ENCODE data around the gene BCS1L.

The BCS1L gene, protein sequence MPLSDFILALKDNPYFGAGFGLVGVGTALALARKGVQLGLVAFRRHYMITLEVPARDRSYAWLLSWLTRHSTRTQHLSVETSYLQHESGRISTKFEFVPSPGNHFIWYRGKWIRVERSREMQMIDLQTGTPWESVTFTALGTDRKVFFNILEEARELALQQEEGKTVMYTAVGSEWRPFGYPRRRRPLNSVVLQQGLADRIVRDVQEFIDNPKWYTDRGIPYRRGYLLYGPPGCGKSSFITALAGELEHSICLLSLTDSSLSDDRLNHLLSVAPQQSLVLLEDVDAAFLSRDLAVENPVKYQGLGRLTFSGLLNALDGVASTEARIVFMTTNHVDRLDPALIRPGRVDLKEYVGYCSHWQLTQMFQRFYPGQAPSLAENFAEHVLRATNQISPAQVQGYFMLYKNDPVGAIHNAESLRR

DNA sequence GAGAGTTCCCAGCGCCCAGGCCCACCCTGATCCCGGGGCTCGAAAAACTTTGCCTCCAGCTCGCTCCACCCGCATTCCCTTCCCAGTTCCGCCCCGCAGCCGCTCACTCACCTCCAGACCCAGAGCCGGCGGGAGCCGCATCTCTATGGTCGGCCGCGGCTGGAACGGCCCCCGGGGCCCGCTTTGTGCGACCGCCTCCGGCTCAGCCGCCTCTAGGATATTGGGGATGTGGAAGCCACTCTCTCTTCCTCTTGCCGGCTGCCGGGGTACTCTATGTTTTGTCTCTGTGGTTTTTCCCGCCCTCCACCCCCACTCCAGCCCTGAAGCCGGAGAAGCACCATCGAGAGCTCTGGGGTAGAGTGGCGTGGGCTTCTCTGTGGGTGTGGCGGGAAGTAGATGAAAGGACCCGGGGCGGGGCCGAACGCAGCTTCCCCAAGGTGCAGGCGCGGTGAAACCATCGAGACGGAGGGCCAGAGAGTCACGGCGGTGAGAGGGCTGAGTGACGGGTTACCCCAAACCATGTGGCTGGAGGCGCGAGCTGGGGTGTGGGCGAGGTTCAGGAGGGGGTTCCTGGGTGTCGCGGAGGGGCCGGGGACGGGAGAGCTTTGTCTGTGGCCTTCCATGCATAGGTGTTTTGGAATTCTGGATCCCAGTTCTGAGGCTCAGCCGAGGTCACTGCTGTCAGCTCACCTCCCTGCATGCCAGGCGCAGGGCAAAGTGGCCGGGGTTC is at the start of gene BCS1L, which contains the start of gene ZNF142:
BCS1L (plus strand) TSS at position 426 of the 730 bp plus-strand sequence. CDS start 1,305 bp downstream, outside the sequence.
ZNF142 (minus strand) TSS at position 366 of the 730 bp plus-strand sequence. CDS start 3,194 bp downstream, outside the sequence.
- TF ChIP-seq POLR2A (IDR thresholded peaks at IDR 0.05; ENCODE audit: low read length) = peak; percentile 78
- TF ChIP-seq GATA1 (IDR thresholded peaks at IDR 0.05; ENCODE audit: low read depth, low read length) = no peak
- peak; percentile 89 to 90 for DNase-seq

DNA sequence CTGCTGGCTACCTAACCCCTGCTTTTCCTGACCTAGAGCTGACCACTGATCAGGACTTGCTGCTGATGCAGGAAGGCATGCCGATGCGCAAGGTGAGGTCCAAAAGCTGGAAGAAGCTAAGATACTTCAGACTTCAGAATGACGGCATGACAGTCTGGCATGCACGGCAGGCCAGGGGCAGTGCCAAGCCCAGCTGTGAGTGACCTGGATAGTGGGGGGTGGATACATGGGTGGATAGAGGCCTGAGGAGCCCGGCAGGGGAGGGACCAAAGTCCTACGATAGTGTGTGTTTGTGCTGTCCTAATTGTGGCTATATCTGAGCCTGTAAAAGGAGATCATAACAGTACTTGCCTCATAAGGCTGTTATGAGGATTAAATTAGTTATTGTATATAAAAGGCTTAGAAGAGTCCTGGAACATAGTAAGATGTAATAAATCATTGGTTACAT is 43.6 kb upstream of the BCS1L start:
- DNase-seq = no peak
- TF ChIP-seq GATA1 (IDR thresholded peaks at IDR 0.05; ENCODE audit: low read depth, low read length) (no peak), POLR2A (IDR thresholded peaks at IDR 0.05; ENCODE audit: low read length) (no peak)

DNA sequence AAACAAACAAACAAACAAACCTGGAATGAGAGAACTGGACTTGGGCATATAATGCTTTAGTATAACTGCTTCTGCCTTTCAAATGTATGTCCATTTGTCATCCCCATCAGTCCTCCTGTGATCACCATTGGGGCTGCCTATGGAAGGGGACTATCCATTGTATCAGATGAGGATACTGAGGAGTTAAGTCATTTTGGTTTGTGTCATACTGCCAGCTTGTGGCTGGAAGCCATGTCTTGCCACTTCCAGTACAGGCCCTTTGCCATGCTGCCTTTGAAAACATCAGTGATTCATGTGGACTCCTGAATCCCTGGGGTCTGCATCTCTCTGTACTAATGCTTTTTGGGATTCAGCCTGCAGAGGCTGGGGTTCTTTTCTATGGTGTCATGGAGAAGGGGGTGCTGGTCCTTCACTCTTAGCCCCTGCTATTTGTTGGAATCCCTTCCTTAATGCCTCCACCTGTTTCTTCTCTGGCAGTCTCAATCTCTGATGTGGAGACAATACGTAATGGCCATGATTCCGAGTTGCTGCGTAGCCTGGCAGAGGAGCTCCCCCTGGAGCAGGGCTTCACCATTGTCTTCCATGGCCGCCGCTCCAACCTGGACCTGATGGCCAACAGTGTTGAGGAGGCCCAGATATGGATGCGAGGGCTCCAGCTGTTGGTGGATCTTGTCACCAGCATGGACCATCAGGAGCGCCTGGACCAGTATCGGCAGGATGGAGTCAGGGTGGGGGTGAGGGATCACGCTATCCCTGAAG is 41.2 kb upstream of the BCS1L start:
- no peak for DNase-seq
- TF ChIP-seq POLR2A (IDR thresholded peaks at IDR 0.05; ENCODE audit: low read length) (no peak), GATA1 (IDR thresholded peaks at IDR 0.05; ENCODE audit: low read depth, low read length) (no peak)

DNA sequence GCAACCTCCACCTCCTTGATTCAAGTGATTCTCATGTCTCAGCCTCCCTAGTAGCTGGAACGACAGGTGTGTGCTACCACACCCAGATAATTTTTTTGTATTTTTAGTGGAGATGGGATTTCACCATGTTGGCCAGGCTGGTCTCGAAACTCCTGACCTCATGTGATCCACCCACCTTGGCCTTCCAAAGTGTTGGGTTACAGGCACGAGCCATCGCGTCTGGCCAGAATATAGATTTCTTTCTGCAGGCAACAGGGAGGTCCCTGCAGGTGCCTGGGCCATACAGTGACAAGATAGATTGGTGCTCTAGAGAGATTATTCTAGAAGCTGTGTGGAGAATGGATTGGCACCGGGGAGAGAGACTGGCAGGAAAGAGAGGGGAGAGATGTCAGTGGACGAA is 38.5 kb upstream of the BCS1L start:
- DNase-seq = no peak
- TF ChIP-seq GATA1 (IDR thresholded peaks at IDR 0.05; ENCODE audit: low read depth, low read length) (no peak), POLR2A (IDR thresholded peaks at IDR 0.05; ENCODE audit: low read length) (no peak)

DNA sequence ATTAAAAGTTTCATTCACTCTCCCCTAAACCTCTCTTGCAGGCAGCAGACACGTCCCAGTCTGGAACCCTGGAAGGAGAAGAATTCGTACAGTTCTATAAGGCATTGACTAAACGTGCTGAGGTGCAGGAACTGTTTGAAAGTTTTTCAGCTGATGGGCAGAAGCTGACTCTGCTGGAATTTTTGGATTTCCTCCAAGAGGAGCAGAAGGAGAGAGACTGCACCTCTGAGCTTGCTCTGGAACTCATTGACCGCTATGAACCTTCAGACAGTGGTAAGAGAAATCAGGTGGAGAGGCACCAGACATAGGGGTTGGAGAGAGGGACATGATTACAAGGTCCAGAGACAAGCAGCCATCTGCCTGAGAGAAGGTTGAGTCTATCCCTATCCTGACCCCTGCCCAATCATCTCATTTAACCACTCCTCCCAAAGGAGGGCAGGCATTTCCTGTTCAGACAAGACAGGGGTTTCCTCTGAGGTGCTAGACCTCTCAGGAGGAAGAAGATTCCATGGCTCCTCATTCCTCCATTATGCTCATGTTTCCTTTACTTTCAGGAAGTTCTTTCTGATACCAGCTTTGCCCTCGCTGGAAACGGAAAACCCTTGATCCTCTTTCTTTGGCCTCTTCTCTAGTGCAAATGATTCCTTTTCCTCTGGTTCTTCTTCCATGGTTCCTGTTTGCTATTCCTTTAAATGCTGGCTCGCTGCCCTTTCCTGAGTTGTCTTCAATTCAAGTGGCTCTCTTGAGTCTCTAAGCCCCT is 36.7 kb upstream of the BCS1L start:
- no peak for TF ChIP-seq POLR2A (IDR thresholded peaks at IDR 0.05; ENCODE audit: low read length)
- TF ChIP-seq GATA1 (IDR thresholded peaks at IDR 0.05; ENCODE audit: low read depth, low read length) = no peak
- DNase-seq = no peak

DNA sequence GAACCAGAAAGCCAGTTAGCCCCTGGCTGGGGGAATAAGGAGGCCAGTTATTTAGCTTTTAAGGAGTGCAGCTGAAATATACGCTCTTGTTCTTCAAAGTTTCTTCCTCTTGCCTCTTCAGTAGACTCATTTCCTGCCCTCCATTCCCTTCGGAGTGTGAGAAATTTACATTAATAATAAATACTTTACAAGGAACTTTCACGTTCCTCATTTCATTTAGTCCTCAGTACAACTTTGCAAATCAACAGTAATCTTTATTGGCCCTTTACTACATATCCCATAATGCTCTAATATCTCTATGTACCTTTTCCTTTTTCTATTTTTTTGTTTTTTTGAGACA is 36.1 kb upstream of the BCS1L start:
- DNase-seq = no peak
- no peak for TF ChIP-seq POLR2A (IDR thresholded peaks at IDR 0.05; ENCODE audit: low read length)
- TF ChIP-seq GATA1 (IDR thresholded peaks at IDR 0.05; ENCODE audit: low read depth, low read length) = no peak

DNA sequence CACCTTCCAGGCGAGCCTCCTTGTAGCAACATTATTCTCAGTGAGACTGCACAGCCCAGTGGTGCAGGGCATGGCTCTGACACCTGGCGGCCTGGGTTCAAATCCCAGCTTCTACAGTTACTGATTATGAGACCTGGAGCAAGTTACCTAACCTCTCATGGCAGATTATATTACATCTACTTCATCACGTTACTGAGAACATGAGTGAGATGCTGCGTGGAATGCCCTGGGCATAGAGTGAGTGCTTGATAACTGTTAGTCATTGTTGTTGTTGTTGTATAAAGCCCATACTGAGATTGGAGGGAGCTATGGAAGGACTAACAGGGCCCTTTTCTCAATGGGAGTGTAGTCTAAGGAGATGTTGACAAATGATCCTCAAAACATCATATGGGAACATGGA is 33.1 kb upstream of the BCS1L start:
- DNase-seq = no peak
- TF ChIP-seq POLR2A (IDR thresholded peaks at IDR 0.05; ENCODE audit: low read length) = no peak
- TF ChIP-seq GATA1 (IDR thresholded peaks at IDR 0.05; ENCODE audit: low read depth, low read length) = no peak

DNA sequence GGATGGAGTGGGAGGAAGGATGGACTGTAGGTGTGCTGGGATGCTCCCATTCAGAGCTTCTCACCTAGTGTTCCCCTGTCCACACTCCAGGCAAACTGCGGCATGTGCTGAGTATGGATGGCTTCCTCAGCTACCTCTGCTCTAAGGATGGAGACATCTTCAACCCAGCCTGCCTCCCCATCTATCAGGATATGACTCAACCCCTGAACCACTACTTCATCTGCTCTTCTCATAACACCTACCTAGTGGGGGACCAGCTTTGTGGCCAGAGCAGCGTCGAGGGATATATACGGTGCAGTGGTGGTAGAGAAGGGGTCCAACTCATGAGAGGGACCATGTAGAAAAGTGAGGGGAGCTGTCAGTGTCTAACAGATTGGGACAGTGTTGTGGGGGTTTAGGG is 31.5 kb upstream of the BCS1L start:
- no peak for TF ChIP-seq GATA1 (IDR thresholded peaks at IDR 0.05; ENCODE audit: low read depth, low read length)
- TF ChIP-seq POLR2A (IDR thresholded peaks at IDR 0.05; ENCODE audit: low read length) = no peak
- DNase-seq = no peak

DNA sequence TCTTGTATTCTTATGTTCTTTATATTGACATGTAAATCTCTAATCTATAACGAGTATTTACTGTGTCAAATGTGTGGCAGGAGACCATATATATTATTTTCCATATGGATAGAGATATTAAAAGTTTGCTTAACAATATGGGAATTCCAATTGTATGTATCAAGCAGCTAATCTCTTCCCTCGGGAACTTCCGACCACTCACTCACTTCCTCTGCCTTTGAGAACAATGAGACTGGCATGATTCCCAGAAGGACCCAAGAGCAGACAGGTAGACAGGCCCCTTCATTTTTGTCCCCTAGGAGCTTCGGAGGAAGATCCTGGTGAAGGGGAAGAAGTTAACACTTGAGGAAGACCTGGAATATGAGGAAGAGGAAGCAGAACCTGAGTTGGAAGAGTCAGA is 27.6 kb upstream of the BCS1L start:
- no peak for DNase-seq

DNA sequence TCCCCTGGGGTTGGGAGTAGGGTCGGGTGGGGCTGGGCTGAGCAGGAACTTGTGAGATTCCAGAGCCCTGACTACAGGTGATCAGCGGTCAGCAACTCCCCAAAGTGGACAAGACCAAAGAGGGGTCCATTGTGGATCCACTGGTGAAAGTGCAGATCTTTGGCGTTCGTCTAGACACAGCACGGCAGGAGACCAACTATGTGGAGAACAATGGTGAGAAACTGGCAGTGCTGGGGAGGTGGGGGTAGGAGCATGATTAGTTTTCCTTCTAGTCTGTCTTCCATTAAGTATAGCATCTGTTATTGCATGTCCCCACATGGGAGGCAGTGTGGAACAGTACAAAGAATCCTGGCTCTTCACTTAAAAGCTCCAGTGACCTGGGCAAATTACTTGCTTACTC is 23.8 kb upstream of the BCS1L start:
- TF ChIP-seq GATA1 (IDR thresholded peaks at IDR 0.05; ENCODE audit: low read depth, low read length) (no peak), POLR2A (IDR thresholded peaks at IDR 0.05; ENCODE audit: low read length) (no peak)
- no peak for DNase-seq

More for the DNA sequence above, 27.6 kb upstream of the BCS1L start:
- no peak for TF ChIP-seq POLR2A (IDR thresholded peaks at IDR 0.05; ENCODE audit: low read length)
- no peak for TF ChIP-seq GATA1 (IDR thresholded peaks at IDR 0.05; ENCODE audit: low read depth, low read length)

DNA sequence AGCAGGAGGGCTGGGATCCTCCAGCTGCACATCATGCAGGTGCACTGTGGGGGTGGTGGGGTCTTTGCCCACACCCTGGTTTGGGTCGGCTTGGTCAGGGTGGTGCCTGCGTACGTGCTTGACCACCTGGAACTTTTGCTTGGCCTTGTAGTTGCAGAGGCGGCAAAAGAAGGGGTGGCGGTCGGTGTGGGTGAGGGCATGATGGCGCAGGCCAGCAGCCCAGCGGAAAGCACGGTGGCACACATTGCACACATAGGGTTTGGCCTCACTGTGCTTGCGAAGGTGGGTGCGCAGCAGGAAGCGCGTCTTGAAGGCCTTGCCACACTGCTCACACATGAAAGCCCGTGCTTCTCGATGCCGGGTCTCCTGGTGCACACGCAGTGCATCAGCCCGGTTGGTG is 21.1 kb upstream of the BCS1L start:
- TF ChIP-seq POLR2A (IDR thresholded peaks at IDR 0.05; ENCODE audit: low read length) = no peak
- TF ChIP-seq GATA1 (IDR thresholded peaks at IDR 0.05; ENCODE audit: low read depth, low read length) = no peak
- DNase-seq = no peak

DNA sequence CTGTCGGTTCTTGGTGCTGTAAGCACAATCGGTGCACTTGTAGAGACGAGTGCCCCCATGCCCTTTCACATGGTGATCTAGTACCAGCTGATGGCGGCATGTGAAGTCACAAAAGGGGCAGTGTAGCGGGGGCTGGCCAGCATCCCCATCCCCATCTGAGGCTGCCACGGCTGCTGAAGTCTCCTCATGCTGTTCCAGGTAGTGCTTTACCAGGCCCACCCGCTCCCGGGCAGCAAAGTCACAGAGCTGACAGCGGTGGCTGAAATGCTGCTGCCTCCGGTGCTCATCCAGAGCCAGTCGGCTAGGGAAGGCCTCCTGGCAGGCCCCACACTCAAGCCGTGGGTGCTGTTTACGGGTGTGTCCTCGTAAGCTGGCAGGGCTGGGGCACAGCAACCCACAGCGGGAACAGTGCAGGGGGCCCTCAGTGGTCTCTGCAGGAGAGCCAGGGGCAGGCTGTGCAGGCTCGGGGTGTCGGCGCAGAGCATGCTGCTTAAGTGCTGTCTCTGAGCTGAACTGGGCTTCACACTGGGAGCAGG is 17.3 kb upstream of the BCS1L start:
- DNase-seq = no peak
- TF ChIP-seq GATA1 (IDR thresholded peaks at IDR 0.05; ENCODE audit: low read depth, low read length) (no peak), POLR2A (IDR thresholded peaks at IDR 0.05; ENCODE audit: low read length) (no peak)

DNA sequence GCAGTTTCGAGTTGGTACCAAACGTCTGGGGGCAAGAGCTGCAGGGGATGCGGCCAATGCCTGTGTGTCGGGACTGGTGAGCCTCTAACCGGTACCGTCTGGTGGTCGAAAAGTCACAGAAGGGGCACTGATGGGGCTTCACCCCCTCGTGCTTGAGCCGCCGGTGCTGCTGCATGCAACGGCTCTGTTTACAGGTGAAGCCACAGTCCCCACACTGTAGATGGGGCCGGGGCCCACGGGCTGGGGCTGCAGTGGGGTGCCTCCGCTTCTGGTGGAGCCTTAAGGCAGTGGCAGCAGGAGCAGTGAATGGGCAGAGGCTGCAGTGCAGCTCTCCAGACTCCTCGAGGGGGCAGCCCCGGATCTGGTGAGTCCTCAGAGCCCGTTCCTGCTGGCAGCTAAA is 16.7 kb upstream of the BCS1L start:
- TF ChIP-seq POLR2A (IDR thresholded peaks at IDR 0.05; ENCODE audit: low read length) = no peak
- no peak for TF ChIP-seq GATA1 (IDR thresholded peaks at IDR 0.05; ENCODE audit: low read depth, low read length)
- DNase-seq = no peak
